Measurements from ENCODE around the gene TALDO1. TPM values are rescaled to one million over a fixed set of nuclear protein-coding genes. Genes with fewer than 3 reads are reported as not detected.
A peak's percentile ranks its signal among the peaks of the same experiment; 100 is the strongest.

TALDO1 gene
- total RNA-seq, 1 experiment from 2014 or later, result 137 TPM

DNA sequence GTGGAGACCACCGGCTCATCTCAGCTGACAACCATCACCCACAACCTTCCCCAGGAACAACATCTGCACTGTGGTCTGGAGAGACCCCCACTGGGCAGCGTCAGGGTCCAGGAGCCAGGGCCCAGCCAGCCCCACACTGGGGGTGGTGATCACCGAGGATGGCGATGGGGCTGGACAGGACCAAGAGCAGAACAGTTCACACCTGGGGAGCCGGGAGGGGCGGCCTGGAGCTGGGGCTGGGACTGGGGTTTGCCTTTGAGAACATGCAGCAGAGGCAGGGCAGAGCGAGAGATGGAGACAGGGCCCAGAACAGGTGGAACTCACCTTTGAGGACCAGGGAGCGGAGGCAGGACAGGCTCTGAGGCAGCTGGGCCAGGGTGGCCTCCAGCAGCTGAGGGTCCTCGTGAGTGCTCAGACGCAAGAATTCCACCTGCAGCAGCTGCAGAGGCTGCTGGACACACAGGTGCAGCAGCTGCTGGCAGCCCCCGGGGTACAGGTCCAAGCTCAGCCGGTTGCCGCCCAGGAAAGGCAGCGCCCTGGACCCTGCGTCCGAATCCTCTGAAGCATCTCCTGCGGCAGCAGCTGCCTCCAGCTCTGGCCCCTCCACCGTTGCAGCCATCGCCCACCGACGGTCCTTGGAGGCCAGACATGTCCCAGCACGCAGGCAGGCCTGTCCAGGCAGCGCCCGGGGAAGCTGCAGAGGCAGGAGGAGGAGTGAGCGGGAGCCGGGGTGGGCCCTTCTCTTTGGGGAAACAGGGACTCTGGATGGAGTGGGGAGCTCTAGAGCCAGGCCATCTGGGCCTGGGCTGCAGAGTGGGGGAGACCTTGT is 56.7 kb downstream of the TALDO1 start:
- CTCF ChIA-PET, result interaction anchor here (0.9 to 1.2 kb wide), 2 partner anchors 20 to 78 kb away, joined by 4 read pairs; no protein-coding TSS in a partner anchor
- POLR2A ChIA-PET, result interaction anchor here (0.7 to 8.3 kb wide), 13 partner anchors 8 to 228 kb away, joined by 3 to 149 read pairs (median 5); partner anchors contain the start of genes PHRF1 and PNPLA2

DNA sequence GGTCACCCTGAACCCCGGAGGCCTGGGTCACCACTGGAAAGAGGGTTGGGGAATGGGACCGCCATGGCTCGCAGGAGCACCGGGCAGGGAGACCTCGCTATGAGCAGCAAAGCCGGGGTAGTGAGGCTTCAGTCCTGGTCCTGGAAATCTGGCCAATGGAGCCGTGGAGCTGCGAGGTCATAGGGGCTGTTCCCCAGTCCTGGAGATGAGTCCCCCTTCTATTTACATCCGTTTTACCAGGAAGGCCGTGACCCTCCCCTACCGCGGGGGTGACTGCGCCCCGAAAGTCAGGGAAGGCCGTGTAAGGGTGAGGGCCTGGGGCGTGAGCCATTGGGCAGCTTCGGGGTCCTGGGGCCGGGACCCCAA is 57.3 kb downstream of the TALDO1 start:
- ChIA-PET CTCF (interaction anchor here (0.9 kb wide), 1 partner anchor 20 kb away, joined by 4 read pairs; no protein-coding TSS in a partner anchor), POLR2A (interaction anchor here (0.5 to 8.3 kb wide), 15 partner anchors 8 to 227 kb away, joined by 3 to 149 read pairs (median 5); partner anchors contain the start of gene PNPLA2)
- Mint-ChIP-seq H3K27ac (ENCODE audit: low read depth, unreplicated experiment) (no peak overlapping the region), H3K9me3 (ENCODE audit: unreplicated experiment) (no peaks in the 10 kb centered on the region), H3K27me3 (ENCODE audit: insufficient read depth, unreplicated experiment) (no peaks in the 10 kb centered on the region), H3K36me3 (ENCODE audit: insufficient read depth, unreplicated experiment) (peaks cover 26% of the 10 kb centered on the region), H3K4me3 (ENCODE audit: unreplicated experiment) (peak overlapping the region; percentile 75), H3K4me1 (ENCODE audit: insufficient read depth, unreplicated experiment) (peaks cover 6% of the 10 kb centered on the region)
- intact Hi-C loops (cut with micrococcal nuclease), result no loop called here
- TF ChIP-seq, protein P1, sequence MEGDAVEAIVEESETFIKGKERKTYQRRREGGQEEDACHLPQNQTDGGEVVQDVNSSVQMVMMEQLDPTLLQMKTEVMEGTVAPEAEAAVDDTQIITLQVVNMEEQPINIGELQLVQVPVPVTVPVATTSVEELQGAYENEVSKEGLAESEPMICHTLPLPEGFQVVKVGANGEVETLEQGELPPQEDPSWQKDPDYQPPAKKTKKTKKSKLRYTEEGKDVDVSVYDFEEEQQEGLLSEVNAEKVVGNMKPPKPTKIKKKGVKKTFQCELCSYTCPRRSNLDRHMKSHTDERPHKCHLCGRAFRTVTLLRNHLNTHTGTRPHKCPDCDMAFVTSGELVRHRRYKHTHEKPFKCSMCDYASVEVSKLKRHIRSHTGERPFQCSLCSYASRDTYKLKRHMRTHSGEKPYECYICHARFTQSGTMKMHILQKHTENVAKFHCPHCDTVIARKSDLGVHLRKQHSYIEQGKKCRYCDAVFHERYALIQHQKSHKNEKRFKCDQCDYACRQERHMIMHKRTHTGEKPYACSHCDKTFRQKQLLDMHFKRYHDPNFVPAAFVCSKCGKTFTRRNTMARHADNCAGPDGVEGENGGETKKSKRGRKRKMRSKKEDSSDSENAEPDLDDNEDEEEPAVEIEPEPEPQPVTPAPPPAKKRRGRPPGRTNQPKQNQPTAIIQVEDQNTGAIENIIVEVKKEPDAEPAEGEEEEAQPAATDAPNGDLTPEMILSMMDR (IDR thresholded peaks at IDR 0.05; ENCODE audit: unreplicated experiment), result no peak
- BruUV-seq (replicated peaks), result no TSS peak
- no peak for DNase-seq (ENCODE audit: unreplicated experiment)

More for the DNA sequence above, 56.7 kb downstream of the TALDO1 start:
- H3K27ac Mint-ChIP-seq (ENCODE audit: low read depth, unreplicated experiment), result no peak overlapping the region
- TF ChIP-seq, protein P1 (IDR thresholded peaks at IDR 0.05; ENCODE audit: unreplicated experiment), result no peak
- no peaks in the 10 kb centered on the region for H3K9me3 Mint-ChIP-seq (ENCODE audit: unreplicated experiment)
- no TSS peak for BruUV-seq (replicated peaks)
- H3K4me1 Mint-ChIP-seq (ENCODE audit: insufficient read depth, unreplicated experiment), result peaks cover 6% of the 10 kb centered on the region
- DNase-seq (ENCODE audit: unreplicated experiment), result peak; percentile 63
- H3K4me3 Mint-ChIP-seq (ENCODE audit: unreplicated experiment), result peak overlapping the region; percentile 75
- no peaks in the 10 kb centered on the region for H3K27me3 Mint-ChIP-seq (ENCODE audit: insufficient read depth, unreplicated experiment)
- H3K36me3 Mint-ChIP-seq (ENCODE audit: insufficient read depth, unreplicated experiment), result peaks cover 26% of the 10 kb centered on the region
- intact Hi-C loops (cut with micrococcal nuclease), result no loop called here

DNA sequence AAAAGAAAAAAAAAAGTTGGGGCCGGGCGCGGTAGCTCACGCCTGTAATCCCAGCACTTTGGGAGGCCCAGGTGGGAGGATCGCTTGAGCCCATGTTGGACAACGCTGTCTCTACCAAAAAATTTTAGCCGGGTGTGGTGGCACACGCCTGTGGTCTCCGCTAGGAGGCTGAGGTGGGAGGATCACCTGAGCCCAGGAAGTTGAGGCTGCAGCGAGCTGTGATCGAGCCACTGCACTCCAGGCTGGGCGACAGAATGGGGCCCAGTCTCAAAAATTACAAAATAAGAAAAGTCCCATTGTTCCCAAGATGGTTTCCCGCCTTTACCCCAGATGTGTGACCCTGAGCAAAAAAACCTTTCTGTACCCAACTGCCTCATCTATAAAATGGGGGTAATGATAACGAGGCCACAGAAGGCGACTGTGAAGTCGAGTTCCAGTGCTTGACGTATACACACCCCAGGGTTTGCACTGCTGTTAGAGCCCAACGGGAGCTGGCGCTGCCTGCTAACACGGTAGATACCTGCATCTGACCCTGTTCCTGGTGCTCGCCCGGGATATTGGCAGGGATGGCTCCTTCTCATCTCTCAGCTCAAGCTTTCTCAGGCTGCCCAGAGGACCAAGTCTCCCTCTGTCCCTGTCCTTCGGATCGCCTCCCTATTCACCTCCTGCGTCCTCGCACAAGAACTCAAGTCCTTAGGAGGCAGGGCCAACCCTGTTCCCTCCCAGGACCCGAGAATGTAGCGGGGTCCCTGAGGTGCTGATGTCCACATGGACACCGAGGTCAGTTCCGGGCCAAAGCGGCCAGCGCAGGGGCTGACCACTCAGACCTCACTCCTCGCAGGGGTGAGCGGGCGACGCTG is 61.4 kb downstream of the TALDO1 start:
- no peak for DNase-seq (ENCODE audit: unreplicated experiment)
- TSS peak; percentile 73 for BruUV-seq (replicated peaks)
- Mint-ChIP-seq H3K9me3 (ENCODE audit: unreplicated experiment) (no peaks in the 10 kb centered on the region), H3K36me3 (ENCODE audit: insufficient read depth, unreplicated experiment) (peaks cover 56% of the 10 kb centered on the region), H3K27me3 (ENCODE audit: insufficient read depth, unreplicated experiment) (no peaks in the 10 kb centered on the region), H3K27ac (ENCODE audit: low read depth, unreplicated experiment) (peak overlapping the region; percentile 97), H3K4me1 (ENCODE audit: insufficient read depth, unreplicated experiment) (peaks cover 12% of the 10 kb centered on the region), H3K4me3 (ENCODE audit: unreplicated experiment) (peak overlapping the region; percentile 95)
- POLR2A ChIA-PET, result interaction anchor here (0.7 to 8.3 kb wide), 22 partner anchors 8 to 599 kb away, joined by 3 to 149 read pairs (median 6); partner anchors contain the start of genes AP2A2, CD151, CEND1 and DEAF1
- intact Hi-C loops (cut with micrococcal nuclease), result loop anchor here (5.0 kb wide), 1 partner anchor 34 kb away; the partner anchor contains the start of genes POLR2L and TSPAN4
- CTCF ChIA-PET, result interaction anchor here (0.7 to 0.8 kb wide), 2 partner anchors 44 to 110 kb away, joined by 3 to 4 read pairs; no protein-coding TSS in a partner anchor
- TF ChIP-seq, protein P1 (IDR thresholded peaks at IDR 0.05; ENCODE audit: unreplicated experiment), result no peak

Data from MCF 10A (cell line).